ENCODE measurements around the gene PNKD. TPM values are rescaled to one million over a fixed set of nuclear protein-coding genes. Genes with fewer than 3 reads are reported as not detected.
A peak's percentile ranks its signal among the peaks of the same experiment; 100 is the strongest.

Gene PNKD
- total and polyA plus RNA-seq, 10 of the 15 experiments (the other 5 are each of a cell fraction or from before 2014, with no cell fraction given): 27.2 to 106 (median 61.3) TPM

GRCh38 chr2:218269900-218270720, at the start of gene PNKD, which contains the start of gene AAMP (continued):
- no peak for TF ChIP-seq ZBTB11 (CRISPR knock-in tag; IDR thresholded peaks at IDR 0.05)
- no peak for TF ChIP-seq ETV6 (conservative IDR thresholded peaks at IDR 0.05 in 1 of 2, IDR thresholded peaks at IDR 0.05 in 1 of 2; ENCODE audit: borderline replicate concordance in 1 of 2, low read depth in 1 of 2)
- peak; percentile 16; the same call in 1 of the 2 replicates for TF ChIP-seq ATF7 (IDR thresholded peaks at IDR 0.05; ENCODE audit: low read depth)
- TF ChIP-seq TCF3 (IDR thresholded peaks at IDR 0.05; ENCODE audit: borderline replicate concordance, insufficient read depth, low read depth, low read length): no peak
- peak; percentile 47; the same call in 1 of the 2 replicates for TF ChIP-seq TBL1XR1 (IDR thresholded peaks at IDR 0.05; ENCODE audit: low read depth, low read length)
- TF ChIP-seq NFYB (IDR thresholded peaks at IDR 0.05; ENCODE audit: insufficient read depth, low read depth, low read length): peak; percentile 88
- TF ChIP-seq RAD21 (IDR thresholded peaks at IDR 0.05; ENCODE audit: insufficient read depth, low read depth, low read length): no peak
- TF ChIP-seq USF1 (IDR thresholded peaks at IDR 0.05; ENCODE audit: borderline replicate concordance, extremely low read length, insufficient read depth, low read depth, low read length): peak; percentile 15
- TF ChIP-seq NR2F1 (conservative IDR thresholded peaks at IDR 0.05): peak; percentile 65
- no peak for TF ChIP-seq REST (IDR thresholded peaks at IDR 0.05; ENCODE audit: low read depth, low read length)
- TF ChIP-seq STAT3 (IDR thresholded peaks at IDR 0.05; ENCODE audit: low read depth, low read length): no peak
- 0 out of 2 replicates have a peak, but pooled peaks have one; percentile 41 for TF ChIP-seq RB1 (IDR thresholded peaks at IDR 0.05; ENCODE audit: borderline replicate concordance)
- TF ChIP-seq PAX5 (IDR thresholded peaks at IDR 0.05; ENCODE audit: borderline replicate concordance, low read depth, low read length): peak; percentile 89
- peak; percentile 56; the same call in 1 of the 2 replicates for TF ChIP-seq SMARCA5 (IDR thresholded peaks at IDR 0.05)
- TF ChIP-seq BHLHE40 (IDR thresholded peaks at IDR 0.05; ENCODE audit: borderline replicate concordance in 1 of 2, low read depth in 2 of 2, low read length in 1 of 2): peak; percentile 13 to 33; a peak in 2 of 4 replicates
- TF ChIP-seq CBFB (IDR thresholded peaks at IDR 0.05; ENCODE audit: low read depth): no peak; the same call in 1 of the 2 replicates
- no peak for TF ChIP-seq ASH2L (IDR thresholded peaks at IDR 0.05; ENCODE audit: borderline replicate concordance, low read depth)
- peak; percentile 96 for TF ChIP-seq CHD2 (IDR thresholded peaks at IDR 0.05; ENCODE audit: borderline replicate concordance, low read depth, low read length)
- no peak for TF ChIP-seq HDAC2 (IDR thresholded peaks at IDR 0.05)
- no peak for TF ChIP-seq NR2C2 (IDR thresholded peaks at IDR 0.05; ENCODE audit: borderline replicate concordance, control insufficient read depth, insufficient read length, low read depth)
- TF ChIP-seq RFX5 (IDR thresholded peaks at IDR 0.05; ENCODE audit: low read depth, low read length): peak; percentile 60
- TF ChIP-seq POLR2A (IDR thresholded peaks at IDR 0.05; ENCODE audit: low read depth, low read length): peak; percentile 89
